Esophagus squamous epithelium (tissue), 4 donors: ENCODE measurements around the gene FAM53B.

Experiments used
- CTCF ChIP-seq, 6 experiments: fragments of 450-650 bp in 4 of 6; fragments of 200-600 bp in 2 of 6; sonication (generic) in 2 of 6; IDR thresholded peaks; one replicate each; pipeline ENCODE4 v1.5.1; 2016 to 2019; ENCODE audit warnings: antibody characterized with exemption in 6 of 6, mild to moderate bottlenecking in 4 of 6, moderate library complexity in 4 of 6
- POLR2A ChIP-seq, 4 donors: fragments of 450-650 bp; IDR thresholded peaks; one replicate each; pipeline ENCODE4 v1.6.1; 2017; ENCODE audit warnings: antibody characterized with exemption in 4 of 4, mild to moderate bottlenecking in 4 of 4, moderate library complexity in 3 of 4

DNA sequence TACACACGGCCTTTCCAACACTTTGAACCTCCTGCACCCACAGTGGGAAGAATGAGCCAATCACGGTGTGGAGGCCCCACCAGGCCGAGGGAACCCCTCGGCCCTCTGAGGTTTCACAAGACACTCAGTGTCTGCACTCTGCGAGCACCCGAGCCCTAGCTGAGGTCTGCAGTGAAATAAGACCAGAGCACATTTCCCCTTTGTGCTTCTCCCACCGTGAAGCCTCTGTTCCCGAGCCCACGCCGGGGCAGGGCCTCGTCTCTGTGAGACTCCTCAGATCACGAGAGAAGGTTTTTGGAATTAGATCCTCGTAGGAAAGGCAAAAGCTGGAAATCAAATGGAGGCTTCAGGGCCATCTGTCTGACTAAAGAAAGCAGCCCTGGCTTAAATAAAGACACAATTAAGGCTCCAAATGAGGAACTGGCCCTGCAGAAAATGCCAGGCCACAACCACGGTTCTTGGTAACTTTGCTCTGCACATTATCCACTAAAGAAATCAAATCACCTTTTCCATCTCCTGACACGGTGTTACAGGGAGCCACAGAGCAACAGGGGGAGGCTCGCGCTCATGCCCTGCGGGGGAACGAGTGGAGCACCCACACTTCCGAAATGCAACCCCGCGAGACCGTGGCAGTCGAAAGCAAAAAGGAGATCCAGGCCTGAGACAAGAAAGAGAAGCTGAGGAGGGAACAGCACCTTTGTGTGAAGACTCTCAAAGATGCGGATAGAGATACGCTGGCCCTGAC lies 43.7 kb downstream of the FAM53B start:
- TF ChIP-seq CTCF (IDR thresholded peaks at IDR 0.05) (no peak), POLR2A (IDR thresholded peaks at IDR 0.05) (no peak)
